Uterus (tissue), 2 donors: ENCODE measurements around the gene ANKFY1.

ENCODE experiments used
- CTCF ChIP-seq, 4 experiments: fragments of 200-600 bp in 2 of 4; fragments of 450-650 bp in 2 of 4; sonication (generic) in 2 of 4; IDR thresholded peaks; one replicate each; pipeline ENCODE4 v1.5.1; 2016 to 2019; ENCODE audit warnings: antibody characterized with exemption in 4 of 4, mild to moderate bottlenecking in 2 of 4, moderate library complexity in 1 of 4
- POLR2A ChIP-seq, 2 donors: fragments of 450-650 bp; IDR thresholded peaks; one replicate each; pipeline ENCODE4 v1.6.1; 2016; ENCODE audit warnings: antibody characterized with exemption in 2 of 2, mild to moderate bottlenecking in 1 of 2, moderate library complexity in 1 of 2

- no peak for TF ChIP-seq POLR2A (IDR thresholded peaks at IDR 0.05)
- TF ChIP-seq CTCF (IDR thresholded peaks at IDR 0.05), result no peak
Measured at GRCh38 chr17:4305224-4305623, 41.4 kb upstream of the ANKFY1 start.
